Daoy (cell line): Measurements from ENCODE around the gene STX1B. TPM values are rescaled to one million over a fixed set of nuclear protein-coding genes. Genes with fewer than 3 reads are reported as not detected.
"Not testable (repeated sequence)": the region's sequence is repeated elsewhere in the genome, so short reads cannot be mapped to it uniquely, and the experiment has no call there.

Experiments
- DNase-seq: peaks from one replicate; pipeline ENCODE4 v3.0.0-alpha.2; 2015; ENCODE audit warnings: low read depth
- total RNA-seq: library from RNA; depleted of rRNA; stranded (reverse); fragments of >200 nt; shearing (Covaris generic); gene quantifications from 2 replicates; pipeline ENCODE4 v1.2.3, GENCODE V29; 2014

STX1B gene
- total RNA-seq, 1 experiment from 2014 or later: under 0.01 TPM

DNA sequence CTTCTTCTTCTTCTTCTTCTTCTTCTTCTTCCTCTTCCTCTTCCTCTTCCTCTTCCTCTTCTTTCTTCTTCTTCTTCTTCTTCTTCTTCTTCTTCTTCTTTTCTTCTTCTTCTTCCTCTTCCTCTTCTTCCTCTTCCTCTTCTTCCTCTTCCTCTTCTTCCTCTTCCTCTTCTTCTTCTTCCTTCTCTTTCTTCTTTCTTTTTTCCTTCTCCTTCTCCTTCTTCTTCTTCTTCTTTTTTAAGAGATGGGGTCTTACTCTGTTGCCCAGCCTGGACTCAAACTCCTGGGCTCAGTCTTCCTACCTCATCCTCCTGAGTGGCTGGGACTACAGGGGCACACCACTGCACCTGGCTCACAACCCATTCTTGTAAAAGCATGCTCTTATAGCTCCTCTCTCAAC lies 2.9 kb upstream of the STX1B start:
- DNase-seq: not testable (repeated sequence)

DNA sequence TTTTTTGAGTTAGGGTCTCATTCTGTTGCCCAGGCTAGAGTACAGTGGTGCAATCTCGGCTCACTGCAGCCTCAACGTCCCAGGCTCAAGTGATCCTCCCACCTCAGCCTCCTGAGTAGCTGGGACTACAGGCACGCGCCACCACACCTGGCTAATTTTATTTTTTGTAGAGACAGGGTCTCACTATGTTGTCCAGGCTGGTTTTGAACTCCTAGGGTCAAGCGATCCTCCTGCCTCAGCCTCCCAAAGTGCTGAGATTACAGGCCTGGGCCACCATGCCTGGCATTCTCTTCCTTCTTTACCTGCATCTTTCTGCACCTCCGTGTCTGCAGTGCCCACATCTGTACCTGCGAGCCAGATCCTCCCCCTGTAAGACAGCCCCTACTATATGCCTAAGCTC lies 1.4 kb upstream of the STX1B start:
- DNase-seq: not testable (repeated sequence)

DNA sequence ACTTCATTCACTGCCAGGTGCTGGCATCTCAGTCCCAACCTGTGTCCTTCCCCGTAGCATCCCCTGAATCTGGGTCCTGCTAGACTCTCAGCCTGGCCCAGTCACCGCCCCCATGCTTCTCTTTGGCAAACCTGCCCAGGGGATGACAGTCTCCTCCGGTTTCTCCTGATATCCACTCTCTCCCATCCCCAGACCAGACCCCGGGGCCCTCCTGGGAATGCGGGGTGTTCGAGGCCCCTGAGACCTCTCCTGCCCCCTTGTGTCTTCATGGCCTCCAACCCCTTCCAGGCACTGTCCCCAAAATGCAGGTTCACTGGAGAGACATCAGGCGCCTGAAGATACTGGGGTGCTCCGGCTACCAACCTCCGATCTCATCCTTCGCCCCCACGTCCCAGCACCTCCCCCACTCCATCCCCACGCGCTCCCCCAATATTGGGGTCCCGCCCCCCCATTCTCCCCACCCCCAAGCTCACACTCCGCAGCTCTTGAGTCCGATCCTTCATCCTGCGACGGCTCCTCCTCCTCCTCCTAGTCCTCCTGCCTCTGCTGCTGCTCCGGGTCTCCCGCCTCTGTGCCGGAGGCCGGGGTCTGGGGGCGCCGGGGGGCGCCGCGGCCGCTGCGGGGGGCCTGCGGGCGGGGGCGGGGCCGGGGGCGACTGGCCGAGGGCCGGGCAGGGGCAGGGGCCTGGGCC lies 399 bp downstream of the STX1B start:
- DNase-seq: no peak

DNA sequence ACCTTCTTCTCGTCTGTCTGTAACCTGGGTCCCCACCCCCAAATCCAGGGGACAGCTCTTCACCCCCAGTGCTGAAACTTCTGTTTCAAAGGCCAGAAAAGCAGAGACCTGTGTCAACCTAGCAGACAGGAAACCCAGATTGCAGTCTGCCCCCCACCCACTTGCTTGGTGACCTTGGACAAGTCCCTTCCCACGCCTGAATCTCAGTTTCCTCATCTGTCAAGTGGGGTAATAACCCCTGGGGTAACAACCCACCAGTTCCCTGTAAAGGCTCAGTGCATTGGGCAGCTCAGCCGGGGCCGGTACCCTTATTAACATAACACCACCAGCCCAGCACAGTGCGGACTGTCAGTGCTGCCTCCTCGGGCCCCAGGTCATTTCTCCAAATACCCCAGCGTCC lies 1.3 kb downstream of the STX1B start:
- DNase-seq: no peak

DNA sequence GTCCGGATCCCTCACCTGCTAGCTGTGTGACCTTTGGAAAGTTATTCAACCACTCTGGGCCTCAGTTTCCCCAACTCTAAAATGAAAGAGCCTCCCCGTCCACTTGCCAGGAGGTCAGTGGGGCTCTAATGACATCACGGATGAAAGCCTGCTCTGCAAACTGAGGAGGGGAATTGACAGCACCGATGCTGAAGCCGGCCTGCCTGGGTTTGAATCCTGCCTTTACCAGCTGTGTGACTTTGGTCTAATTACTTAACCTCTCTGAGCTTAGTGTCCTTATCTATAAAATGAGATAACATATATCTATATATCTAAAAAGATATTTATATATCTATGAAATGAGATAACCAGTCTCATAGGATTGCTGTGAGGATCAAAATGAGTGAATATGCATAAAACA lies 1.9 kb downstream of the STX1B start:
- no peak for DNase-seq

DNA sequence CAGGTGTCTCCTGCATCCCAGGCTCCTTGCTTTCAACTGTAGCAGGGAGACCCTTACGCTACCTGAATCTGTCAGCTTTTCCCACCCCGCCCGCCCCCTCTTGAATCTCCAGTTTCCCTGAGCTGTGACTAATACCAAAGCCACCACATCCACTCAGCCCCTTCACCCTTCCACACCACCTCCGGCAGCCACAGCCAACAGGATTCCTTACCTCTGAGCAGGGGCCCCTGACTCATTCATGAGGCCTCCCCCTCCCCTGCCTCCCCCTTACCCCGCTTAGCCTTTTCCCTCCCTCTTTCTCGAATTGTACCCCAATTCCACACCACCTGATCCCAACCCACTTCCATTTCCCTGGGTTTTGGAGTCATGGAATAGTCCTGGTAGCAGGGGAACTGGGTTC lies 2.3 kb downstream of the STX1B start:
- DNase-seq: peak; percentile 89

DNA sequence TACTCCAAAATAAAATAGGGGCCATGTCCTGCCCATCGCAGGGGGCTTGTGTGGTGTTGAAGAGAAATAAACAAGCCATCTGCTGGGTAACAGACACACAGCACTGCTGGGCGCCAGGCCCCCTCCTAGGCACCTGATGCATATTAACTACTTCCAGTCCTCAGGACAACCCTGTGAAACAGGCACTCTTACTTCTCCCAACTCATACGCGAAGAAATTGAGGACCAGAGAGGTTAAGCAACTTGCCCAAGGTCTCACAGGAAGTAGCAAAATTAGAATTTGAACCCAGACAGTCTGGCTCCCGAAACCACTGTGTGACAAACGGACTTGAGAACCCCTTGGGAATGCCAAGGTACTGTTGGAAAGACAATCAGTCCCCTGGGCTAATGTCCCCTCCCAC lies 2.8 kb downstream of the STX1B start:
- no peak for DNase-seq

DNA sequence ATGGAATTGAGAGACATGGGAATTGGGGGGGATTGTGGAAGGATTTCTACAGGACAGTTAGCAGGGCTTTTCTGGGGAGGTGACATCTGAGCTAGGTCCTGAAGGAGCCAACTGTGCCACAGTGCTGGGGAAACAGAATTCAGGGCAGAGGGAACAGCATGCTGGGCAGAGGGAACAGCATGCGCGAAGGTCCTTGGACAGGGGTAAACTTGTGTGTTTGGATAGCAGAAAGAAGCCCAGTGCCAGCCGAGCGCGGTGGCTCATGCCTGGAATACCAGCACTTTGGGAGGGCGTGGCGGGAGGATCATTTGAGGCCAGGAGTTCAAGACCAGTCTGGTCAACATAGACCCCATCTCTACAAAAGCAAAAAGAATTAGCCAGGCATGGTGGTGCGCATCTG lies 3.8 kb downstream of the STX1B start:
- DNase-seq: no peak

DNA sequence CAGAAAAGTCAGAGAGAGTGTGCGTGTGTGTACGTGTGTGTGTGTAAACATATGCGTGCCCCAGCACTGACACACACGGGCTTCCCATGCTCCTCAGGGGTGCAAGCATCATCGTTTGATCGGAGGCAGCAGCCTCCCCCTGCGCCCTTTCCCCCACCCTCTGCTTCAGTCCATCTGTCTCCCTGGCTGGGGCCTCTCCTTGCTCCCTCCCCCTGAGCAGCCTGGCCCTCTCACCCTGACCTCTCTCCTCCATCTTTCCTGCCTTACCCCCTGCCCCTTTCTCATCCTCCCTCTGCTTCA lies 4.4 kb downstream of the STX1B start:
- DNase-seq: no peak

DNA sequence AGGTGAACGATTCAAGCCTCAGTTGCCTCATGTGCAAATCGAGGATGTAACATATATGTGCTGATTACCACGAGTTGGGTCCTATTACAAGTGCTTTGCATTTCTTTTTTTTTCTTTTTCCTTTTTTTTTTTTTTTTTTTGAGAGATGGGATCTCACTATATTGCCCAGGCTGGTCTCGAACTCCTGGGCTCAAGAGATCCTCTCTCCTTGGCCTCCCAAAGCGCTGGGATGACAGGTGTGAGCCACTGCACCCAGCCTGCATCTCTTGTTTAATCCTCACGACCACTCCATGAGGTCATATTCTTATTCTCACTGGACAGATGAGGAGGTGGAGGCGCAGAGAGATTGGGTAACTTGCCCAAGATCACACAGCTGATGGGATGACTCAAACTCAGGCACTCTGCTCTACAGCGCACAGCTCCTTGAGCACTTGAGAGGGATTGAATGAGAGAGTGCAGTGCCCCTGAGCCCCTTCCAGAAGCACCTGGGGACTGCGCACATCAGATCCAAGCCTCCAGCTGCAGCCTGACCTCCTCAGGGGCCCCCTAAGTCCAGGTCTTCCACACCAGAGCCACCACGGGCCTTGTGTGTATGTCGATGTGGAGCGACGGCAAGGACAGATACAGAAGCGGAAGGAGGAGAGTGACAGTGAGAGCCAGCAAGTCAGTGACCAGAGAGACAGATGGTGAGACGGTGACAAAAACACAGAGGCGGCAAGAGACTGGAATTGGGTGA lies 4.9 kb downstream of the STX1B start:
- no peak for DNase-seq

DNA sequence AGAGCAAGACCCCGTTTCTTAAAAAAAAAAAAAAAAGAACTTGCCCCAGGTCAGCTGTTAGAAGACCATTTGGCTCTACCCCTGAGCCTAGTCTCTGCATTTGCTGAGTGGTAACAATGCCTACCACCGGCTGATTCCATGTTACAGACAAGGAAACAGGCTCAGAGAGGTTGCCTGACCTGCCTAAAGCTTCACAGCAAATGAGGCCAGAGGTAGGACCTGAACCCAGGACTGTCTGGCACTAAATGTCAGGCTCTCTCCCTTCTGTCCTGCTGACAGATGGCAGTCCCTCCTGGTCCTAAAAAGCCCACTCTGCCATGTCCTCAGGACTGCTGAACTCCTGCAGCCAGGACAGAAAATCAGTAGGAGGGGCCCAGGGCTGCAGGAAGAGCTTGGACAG lies 5.8 kb downstream of the STX1B start:
- DNase-seq: no peak

DNA sequence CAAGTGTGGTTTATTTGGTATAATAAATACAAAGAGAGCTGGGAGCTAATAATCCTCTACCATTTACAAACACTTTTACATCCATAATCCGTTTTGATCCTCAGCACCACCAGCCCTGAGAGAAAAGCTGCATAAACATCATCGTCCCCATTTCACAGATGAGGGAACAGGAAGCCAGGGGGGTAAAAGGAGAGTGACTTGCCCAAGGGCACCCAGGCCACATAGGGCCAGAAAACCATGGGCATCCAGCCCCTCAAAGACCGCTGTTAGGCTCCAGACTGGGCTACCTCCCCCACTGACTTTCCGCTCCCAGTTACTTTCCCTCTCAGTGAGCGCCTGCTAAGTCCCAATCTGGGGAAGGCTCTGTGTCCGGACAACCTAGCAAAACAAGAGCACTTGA lies 6.7 kb downstream of the STX1B start:
- DNase-seq: no peak

DNA sequence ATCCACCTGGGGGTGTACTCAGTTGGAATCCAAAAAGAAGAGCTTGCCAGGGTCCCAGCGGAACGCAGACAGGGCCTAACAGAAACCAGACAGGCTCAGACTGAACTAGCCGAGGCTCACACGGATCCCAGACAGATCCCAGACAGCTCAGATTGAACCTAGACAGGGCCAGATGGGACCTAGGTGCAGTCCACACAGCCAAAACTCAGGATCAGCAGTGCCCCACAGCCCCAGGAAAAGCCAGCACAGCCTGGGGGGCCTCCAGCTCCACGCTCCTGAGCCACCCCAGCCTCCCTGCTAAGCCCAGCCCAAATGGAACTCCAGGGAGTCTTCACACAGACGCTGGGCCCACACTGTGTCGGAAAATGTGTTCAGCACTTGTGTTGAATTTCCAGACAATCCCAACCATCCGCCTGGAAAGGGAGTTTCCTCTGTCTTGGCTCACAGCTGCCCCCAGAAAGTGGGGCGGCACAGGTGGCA lies 7.5 kb downstream of the STX1B start:
- DNase-seq: no peak

DNA sequence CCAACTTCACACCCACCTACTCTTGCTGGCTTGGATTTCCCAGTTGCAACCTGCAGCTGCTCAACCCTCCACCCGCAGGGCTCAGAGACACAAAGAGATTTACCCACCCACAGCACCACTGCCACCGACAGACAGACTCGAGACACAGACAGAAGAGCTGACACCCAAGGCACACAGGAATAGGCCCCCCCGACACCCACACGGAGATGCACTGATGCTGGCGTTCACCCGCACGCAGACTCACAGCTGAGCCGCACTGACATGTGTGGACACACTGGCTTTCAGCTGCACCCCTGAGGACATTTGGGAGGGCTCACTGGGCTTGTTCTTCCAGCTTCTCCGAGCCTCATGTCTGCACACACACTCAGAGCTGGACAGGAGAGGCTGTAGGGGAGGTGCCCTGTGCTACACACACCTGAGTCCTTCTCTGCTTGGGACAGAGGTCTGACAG lies 8.2 kb downstream of the STX1B start:
- no peak for DNase-seq

DNA sequence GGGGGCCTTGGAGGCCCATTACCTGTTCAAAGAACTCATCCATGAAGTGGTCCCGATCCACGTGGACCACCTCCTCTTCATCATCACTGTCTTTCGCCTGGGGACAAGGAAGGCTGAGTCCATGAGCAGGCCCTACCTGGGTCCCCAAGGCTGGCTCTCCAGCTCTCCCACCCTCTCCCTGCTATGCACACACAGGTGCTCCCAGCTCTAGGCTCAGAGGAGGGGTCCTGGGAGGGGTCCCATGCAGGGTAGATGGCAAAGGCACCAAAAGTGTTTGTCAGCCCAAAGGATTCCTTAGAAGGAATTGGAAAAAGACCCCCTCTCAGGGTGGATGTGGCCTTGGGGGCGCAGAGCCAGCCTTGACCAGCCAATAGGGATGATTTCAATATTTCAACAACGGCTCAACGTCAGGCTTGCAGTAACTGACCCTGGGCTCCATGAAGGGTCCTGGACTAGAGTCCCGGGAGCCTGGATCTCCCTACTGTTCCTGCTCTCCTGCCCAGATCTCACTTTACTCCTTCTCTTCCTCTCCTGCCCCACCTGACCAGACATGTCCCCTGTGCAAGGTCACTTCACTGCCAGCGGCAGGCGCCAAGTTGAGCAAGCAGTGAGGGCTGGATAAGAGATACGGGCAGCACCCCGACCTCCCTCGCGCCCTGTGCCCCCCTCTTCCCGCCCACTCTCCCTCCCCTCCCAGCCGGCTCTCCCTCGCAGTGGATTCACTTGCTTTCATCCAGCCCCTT lies 8.8 kb downstream of the STX1B start:
- DNase-seq: no peak

DNA sequence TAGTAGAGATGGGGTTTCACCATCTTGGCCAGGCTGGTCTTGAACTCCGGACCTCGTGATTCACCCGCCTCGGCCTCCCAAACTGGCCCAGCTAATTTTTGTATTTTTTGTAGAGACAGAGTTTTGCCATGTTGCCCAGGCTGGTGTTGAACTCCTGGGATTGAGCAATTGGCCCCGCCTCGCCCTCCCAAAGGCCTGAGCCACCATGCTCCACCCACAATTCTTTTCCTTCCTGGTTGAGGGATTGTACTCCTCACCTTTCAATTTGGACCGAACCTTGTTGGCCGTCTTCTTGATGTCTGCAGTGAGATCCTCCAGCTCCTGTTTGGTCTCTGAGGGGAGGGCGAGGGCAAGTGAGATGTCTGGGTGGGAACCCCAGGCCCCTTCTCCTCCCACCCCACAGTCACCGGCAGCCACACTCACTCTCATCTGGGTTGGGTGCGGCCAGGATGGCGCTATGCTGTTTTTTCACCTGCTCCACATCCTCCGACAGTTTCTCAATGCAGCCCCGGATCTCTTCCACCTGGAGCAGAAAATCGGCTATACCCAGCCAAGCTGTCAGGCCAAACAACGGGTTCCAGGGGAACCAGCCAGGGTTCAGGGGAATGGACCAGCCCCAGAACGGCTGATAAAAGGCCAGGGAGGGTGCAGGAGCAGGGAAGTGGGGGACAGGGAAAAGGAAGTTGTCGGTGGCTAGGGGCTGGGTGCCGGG lies 9.6 kb downstream of the STX1B start:
- DNase-seq: no peak

DNA sequence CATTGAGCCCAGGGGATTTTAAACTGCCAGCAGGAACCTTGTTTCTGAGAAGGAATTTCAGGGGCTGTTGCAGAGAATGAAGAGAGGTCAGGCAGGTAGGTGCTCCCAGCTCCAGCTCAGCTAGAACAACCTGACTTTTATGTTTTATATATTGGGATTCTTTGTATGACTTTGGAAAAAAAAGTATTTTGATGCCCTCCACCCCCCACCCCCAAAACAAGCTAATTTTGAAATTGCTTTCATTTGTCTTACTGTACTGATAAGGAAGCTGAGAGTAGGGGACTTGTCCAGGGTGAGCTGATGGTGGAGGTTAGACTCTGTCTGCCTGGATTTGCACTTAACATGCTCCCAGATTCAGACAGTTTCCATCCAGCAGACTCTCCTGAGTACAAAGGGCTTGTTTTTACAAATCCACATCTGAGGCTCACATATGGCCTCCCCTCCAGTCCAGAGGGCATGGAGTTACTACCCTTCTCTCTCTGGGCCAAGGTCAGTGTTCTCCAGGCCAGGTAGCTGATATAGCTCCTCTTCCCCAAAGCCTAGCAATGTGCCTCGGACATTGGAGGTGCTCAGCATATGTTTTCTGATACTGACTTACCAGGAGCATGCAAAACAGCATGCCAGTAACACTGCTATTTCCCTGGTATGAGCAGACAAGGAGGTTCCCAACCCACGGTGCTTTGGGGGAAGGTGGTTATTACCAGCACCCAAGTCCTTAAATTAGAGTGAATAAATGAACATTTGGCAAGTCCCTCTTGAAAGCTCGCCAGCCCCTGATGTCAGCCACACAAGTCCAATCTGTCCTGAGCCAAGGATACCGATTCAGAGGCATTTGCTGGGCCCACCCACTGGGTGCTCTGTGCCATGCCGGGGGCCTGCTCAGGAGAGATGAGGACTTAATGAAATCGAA lies 11.3 kb downstream of the STX1B start:
- no peak for DNase-seq

DNA sequence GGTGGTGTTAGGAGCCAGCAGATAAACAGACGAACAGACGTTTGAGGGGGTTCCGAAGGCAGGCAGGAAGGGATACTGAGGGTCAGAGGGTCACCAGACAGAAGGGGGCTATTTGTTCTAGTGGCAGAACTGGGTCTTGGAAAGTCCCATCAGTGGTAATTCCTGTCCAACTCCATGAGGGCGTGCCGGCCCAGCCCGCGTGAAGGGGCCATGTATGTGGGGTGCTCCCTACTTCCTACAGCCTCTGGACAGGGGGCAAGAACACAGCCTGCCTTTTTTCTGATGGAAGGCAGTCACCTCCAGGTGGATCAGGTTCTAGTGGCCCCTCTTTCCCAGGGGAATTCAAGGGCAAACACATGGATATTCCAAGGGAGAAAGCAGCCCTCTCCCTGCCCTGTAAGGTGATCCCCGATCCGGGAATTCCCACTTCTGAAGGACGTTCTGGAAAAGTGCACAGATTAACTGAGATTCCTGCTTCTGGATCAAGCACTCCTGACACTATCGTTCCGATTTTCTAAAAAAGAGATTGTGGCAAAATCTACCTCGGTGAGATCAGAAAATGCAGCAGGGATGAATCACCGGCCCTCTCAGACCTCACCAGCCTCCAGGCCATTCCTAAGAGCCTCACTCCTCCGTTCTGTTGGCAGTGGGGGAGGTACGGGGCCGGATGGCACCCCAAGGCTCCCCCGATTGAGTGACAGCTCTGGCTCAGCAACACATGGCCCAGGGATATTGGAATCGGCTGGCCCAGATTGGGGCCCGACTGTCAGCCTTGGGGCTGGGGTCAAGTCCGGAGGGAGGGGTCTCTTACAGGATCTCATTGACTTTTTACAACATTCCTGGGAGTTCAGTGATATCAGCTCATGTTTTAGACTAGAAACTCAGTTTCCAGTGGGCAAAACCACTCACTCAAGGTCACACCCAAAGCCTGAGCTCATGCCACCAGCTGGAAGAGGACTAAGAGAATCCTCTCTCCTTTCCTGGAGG lies 12.4 kb downstream of the STX1B start:
- DNase-seq: peak; percentile 93

DNA sequence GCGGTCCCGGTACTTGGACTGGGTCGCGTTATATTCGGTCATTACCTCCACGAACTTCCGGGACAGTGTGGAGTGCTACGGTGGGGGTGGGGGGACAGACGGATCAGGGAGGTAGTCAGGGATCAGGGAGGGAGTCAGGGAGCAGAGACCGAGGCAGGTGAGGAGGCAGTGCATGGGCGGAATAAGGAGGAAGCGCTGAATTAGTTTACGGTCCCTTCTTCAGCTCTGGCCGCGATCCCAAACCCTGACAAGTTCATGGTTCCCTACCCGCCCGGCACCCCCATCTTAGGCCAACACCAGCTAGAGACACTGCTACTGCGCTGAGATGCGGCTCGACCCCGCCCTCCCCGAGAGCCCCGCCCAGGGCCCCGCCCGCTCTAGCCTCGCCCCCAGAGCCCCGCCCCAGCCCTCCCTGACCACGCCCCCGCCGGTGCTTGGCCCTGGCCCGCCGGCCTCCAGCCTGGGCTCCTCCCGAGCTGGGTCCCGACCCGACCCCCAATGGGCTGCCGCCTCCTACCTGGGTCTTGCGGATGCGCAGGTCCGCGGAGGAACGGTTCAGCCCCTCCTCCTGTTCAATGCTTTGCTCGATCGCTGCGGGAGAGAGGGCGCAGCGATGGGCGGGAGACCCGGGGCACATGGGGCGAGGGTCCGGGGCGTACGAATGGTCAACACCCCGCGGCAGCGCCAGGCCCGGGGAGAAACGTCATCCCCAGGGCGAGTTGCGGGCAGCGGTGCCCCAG lies 13.3 kb downstream of the STX1B start:
- peak; percentile 83 for DNase-seq
